22Rv1 (cell line): ENCODE results near the gene TRIO.

Experiments used
- CTCF ChIP-seq: fragments of 450-650 bp; IDR thresholded peaks from 2 replicates; pipeline ENCODE4 v1.5.1; 2017; ENCODE audit warnings: mild to moderate bottlenecking
- ZFX ChIP-seq: fragments of 450-650 bp; IDR thresholded peaks from 2 replicates; pipeline ENCODE4 v1.6.1; 2017; ENCODE audit warnings: antibody characterized with exemption, borderline replicate concordance

- TF ChIP-seq CTCF (no peak), ZFX (no peak)
Observed at GRCh38 chr5:14121552-14121951, 21.6 kb upstream of the TRIO start.
